Liver (tissue), 9 donors: ENCODE data around the gene SLC12A5. TPM values are rescaled to one million over a fixed set of nuclear protein-coding genes. Genes with fewer than 3 reads are reported as not detected.

Source experiments
- DNase-seq: peaks from one replicate; pipeline ENCODE4 v3.0.0-alpha.2; 2017; ENCODE audit warnings: low spot score
- H3K27ac ChIP-seq, 2 donors: one replicate each; pipeline ENCODE4 v1.7.0; 2013; ENCODE audit warnings: inconsistent platforms in 2 of 2, low read length in 2 of 2, control low read depth in 1 of 2, low read depth in 1 of 2, mild to moderate bottlenecking in 1 of 2
- H3K27me3 ChIP-seq, 4 donors: one replicate each; pipeline versions ENCODE4 v1.6.1 to v1.7.0; 2013; ENCODE audit warnings: low read length in 3 of 4, inconsistent platforms in 1 of 4, mild to moderate bottlenecking in 1 of 4, moderate library complexity in 1 of 4; ENCODE audit not compliant: control insufficient read depth in 4 of 4, insufficient read depth in 4 of 4
- H3K36me3 ChIP-seq, 4 donors: one replicate each; pipeline versions ENCODE4 v1.6.1 to v1.7.0; 2013; ENCODE audit warnings: low read length in 3 of 4, mild to moderate bottlenecking in 3 of 4, low read depth in 1 of 4, moderate library complexity in 1 of 4; ENCODE audit not compliant: control insufficient read depth in 4 of 4, insufficient read depth in 3 of 4
- H3K4me1 ChIP-seq, 4 donors: one replicate each; pipeline versions ENCODE4 v1.6.1 to v1.7.0; 2013; ENCODE audit warnings: low read length in 3 of 4, mild to moderate bottlenecking in 3 of 4, moderate library complexity in 1 of 4; ENCODE audit not compliant: control insufficient read depth in 4 of 4, insufficient read depth in 4 of 4
- H3K4me3 ChIP-seq, 3 donors: one replicate each; pipeline versions ENCODE4 v1.6.1 to v1.7.0; 2013; ENCODE audit warnings: low read length in 3 of 3, control low read depth in 1 of 3, low read depth in 1 of 3, mild to moderate bottlenecking in 1 of 3
- H3K9ac ChIP-seq, 2 donors: one replicate each; pipeline ENCODE4 v1.7.0; 2013; ENCODE audit warnings: low read length in 2 of 2, mild to moderate bottlenecking in 2 of 2, moderate library complexity in 2 of 2, control low read depth in 1 of 2, low read depth in 1 of 2
- H3K9me3 ChIP-seq, 4 donors: one replicate each; pipeline versions ENCODE4 v1.6.1 to v1.7.0; 2013; ENCODE audit warnings: low read length in 3 of 4; ENCODE audit not compliant: control insufficient read depth in 4 of 4
- ATF3 ChIP-seq: IDR thresholded peaks from 2 replicates; pipeline ENCODE4 v1.6.1; 2016; ENCODE audit warnings: antibody characterized with exemption
- CTCF ChIP-seq: fragments of 150-350 bp; IDR thresholded peaks from 2 replicates; pipeline ENCODE4 v1.5.1; 2017; ENCODE audit warnings: improper control_type of control experiment, low read depth, low read length; ENCODE audit not compliant: missing input control
- EGR1 ChIP-seq, 2 donors: IDR thresholded peaks; 2 replicates each; pipeline ENCODE4 v1.6.1; 2016 to 2018; ENCODE audit warnings: antibody characterized with exemption in 2 of 2, low read depth in 2 of 2
- FOXA2 ChIP-seq: IDR thresholded peaks from 2 replicates; pipeline ENCODE4 v1.6.1; 2016; ENCODE audit warnings: antibody characterized with exemption
- GABPA ChIP-seq, 2 donors: IDR thresholded peaks in 1 of 2; conservative IDR thresholded peaks in 1 of 2; 2 replicates each; pipeline ENCODE4 v1.6.1; 2016; ENCODE audit warnings: antibody characterized with exemption in 2 of 2, mild to moderate bottlenecking in 1 of 2, moderate library complexity in 1 of 2
- HNF4A ChIP-seq, 2 donors: conservative IDR thresholded peaks; 2 replicates each; pipeline ENCODE4 v1.6.1; 2016; ENCODE audit warnings: antibody characterized with exemption in 2 of 2, mild to moderate bottlenecking in 2 of 2
- JUND ChIP-seq, 2 donors: IDR thresholded peaks; 2 replicates each; pipeline ENCODE4 v1.6.1; 2016; ENCODE audit warnings: antibody characterized with exemption in 2 of 2
- MAX ChIP-seq: IDR thresholded peaks from 2 replicates; pipeline ENCODE4 v1.6.1; 2016; ENCODE audit warnings: antibody characterized with exemption
- RXRA ChIP-seq, 2 donors: IDR thresholded peaks; 2 replicates each; pipeline ENCODE4 v1.6.1; 2017 to 2018; ENCODE audit warnings: antibody characterized with exemption in 2 of 2, mild to moderate bottlenecking in 1 of 2
- SP1 ChIP-seq: IDR thresholded peaks from 2 replicates; pipeline ENCODE4 v1.6.1; 2018; ENCODE audit warnings: antibody characterized with exemption, mild to moderate bottlenecking
- WGBS: extraction: QIAGEN DNeasy Blood & Tissue Kit; methylation state at CpG from one replicate; pipeline ENCODE4 v1.1.7; 2013; 5-methylcytosine and 5-hydroxymethylcytosine counted together
- polyA plus RNA-seq, 2 donors: library from polyadenylated mRNA; stranded (reverse) in 1 of 2; unstranded in 1 of 2; fragments of 200-250 nt in 1 of 2; fragments of >200 nt in 1 of 2; fragmentation: Nextera tagmentation in 1 of 2; extraction: Ambion mirVana in 1 of 2; gene quantifications; one replicate each; pipeline versions ENCODE4 v1.2.1 to v1.2.3, GENCODE V29; 2013 to 2015
- total RNA-seq, 2 donors: library from RNA; depleted of rRNA; stranded (reverse); fragments of >200 nt; gene quantifications; one replicate each; pipeline ENCODE4 v1.2.3, GENCODE V29; 2014
- donor health status: healthy.
- donor health status: healthy.
- donor health status: healthy.
- donor health status: healthy.
- donor health status: healthy.

SLC12A5 gene
- total and polyA plus RNA-seq, 4 donors, result 0.33 to 1.5 TPM; not detected in 2

GRCh38 chr20:46011631-46012482 lies 17.2 kb upstream of the SLC12A5 start:
- WGBS, result 19% methylated on average over 57 of the region's 57 CpGs
- Histone ChIP-seq H3K4me3 (no peak overlapping the region), H3K9me3 (no peaks in the 10 kb centered on the region), H3K27me3 (peaks cover 3 to 14% (median 9%) of the 10 kb centered on the region in 4 donors), H3K27ac (no peak overlapping the region), H3K4me1 (peaks cover 9 to 16% (median 11%) of the 10 kb centered on the region in 4 donors), H3K9ac (no peak overlapping the region), H3K36me3 (no peaks in the 10 kb centered on the region)
- no peak for TF ChIP-seq JUND (IDR thresholded peaks at IDR 0.05)
- peak; percentile 10 for TF ChIP-seq CTCF
- peak; percentile 63 for DNase-seq

- peaks cover 9 to 16% (median 11%) of the 10 kb centered on the region in 4 donors for H3K4me1 ChIP-seq
- no peak overlapping the region for H3K27ac ChIP-seq
- no peak for DNase-seq
- 56% methylated on average over 10 of the region's 10 CpGs for WGBS
- H3K27me3 ChIP-seq, result peaks cover 3 to 16% (median 9%) of the 10 kb centered on the region in 4 donors
- H3K4me3 ChIP-seq, result no peak overlapping the region
- no peak overlapping the region for H3K9ac ChIP-seq
- TF ChIP-seq EGR1 (IDR thresholded peaks at IDR 0.05; ENCODE audit: low read depth in 2 of 2) (no peak), ATF3 (no peak), SP1 (no peak), FOXA2 (no peak), RXRA (IDR thresholded peaks at IDR 0.05) (no peak), GABPA (IDR thresholded peaks at IDR 0.05 in 1 of 2, conservative IDR thresholded peaks at IDR 0.05 in 1 of 2) (no peak), MAX (no peak)
- H3K9me3 ChIP-seq, result no peaks in the 10 kb centered on the region
- H3K36me3 ChIP-seq, result no peaks in the 10 kb centered on the region
Observed at GRCh38 chr20:46012921-46013320, 16.1 kb upstream of the SLC12A5 start.

GRCh38 chr20:46013322-46013828 lies 15.6 kb upstream of the SLC12A5 start:
- Histone ChIP-seq H3K36me3 (no peaks in the 10 kb centered on the region), H3K27me3 (peaks cover 3 to 16% (median 9%) of the 10 kb centered on the region in 4 donors), H3K27ac (no peak overlapping the region), H3K4me1 (peaks cover 9 to 16% (median 11%) of the 10 kb centered on the region in 4 donors), H3K4me3 (no peak overlapping the region), H3K9me3 (no peaks in the 10 kb centered on the region), H3K9ac (no peak overlapping the region)
- WGBS, result 17% methylated on average over 29 of the region's 29 CpGs
- TF ChIP-seq CTCF, result no peak
- no peak for TF ChIP-seq SP1
- TF ChIP-seq HNF4A (conservative IDR thresholded peaks at IDR 0.05), result no peak
- TF ChIP-seq MAX, result no peak
- DNase-seq, result no peak
